GM21447 (cell line): ENCODE results near the gene JUP.

Source experiments
- ATAC-seq: cut with Tn5 transposase; IDR thresholded peaks from one replicate; pipeline ENCODE4 v1.9.1; 2021; ENCODE audit not compliant: unreplicated experiment

The JUP gene

GRCh38 chr17:41760878-41761277 is 25.6 kb downstream of the JUP start:
- ATAC-seq: no peak

- ATAC-seq: no peak
Measured at GRCh38 chr17:41758601-41759000, 27.9 kb downstream of the JUP start.

DNA sequence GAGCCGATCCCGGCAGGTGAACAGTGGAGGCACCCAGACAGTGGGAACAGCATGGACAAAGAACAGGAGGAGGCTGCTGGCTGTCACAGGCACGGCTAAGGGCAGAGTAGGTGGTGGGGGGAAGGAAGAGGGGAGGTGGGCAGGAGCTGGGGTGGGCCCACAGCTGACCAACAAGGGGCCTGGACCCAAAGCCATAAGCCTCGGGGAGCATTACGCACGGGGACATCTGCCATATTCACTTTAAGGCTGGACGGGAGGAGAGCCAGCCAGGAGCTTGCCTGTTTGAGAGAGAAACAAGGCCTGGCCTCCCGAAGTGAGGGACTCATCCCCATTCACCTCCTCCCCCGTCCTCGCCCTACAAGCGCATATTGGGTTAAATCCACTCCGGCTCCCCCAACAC is 32.4 kb downstream of the JUP start:
- ATAC-seq: no peak

GRCh38 chr17:41751288-41751687 is 35.2 kb downstream of the JUP start:
- no peak for ATAC-seq

GRCh38 chr17:41750862-41751261 is 35.6 kb downstream of the JUP start:
- ATAC-seq: no peak

- no peak for ATAC-seq
Measured at GRCh38 chr17:41748275-41748674, 38.2 kb downstream of the JUP start.

GRCh38 chr17:41741709-41742108 is 44.8 kb downstream of the JUP start:
- ATAC-seq: no peak

GRCh38 chr17:41740506-41740905 is 46.0 kb downstream of the JUP start:
- ATAC-seq: no peak

DNA sequence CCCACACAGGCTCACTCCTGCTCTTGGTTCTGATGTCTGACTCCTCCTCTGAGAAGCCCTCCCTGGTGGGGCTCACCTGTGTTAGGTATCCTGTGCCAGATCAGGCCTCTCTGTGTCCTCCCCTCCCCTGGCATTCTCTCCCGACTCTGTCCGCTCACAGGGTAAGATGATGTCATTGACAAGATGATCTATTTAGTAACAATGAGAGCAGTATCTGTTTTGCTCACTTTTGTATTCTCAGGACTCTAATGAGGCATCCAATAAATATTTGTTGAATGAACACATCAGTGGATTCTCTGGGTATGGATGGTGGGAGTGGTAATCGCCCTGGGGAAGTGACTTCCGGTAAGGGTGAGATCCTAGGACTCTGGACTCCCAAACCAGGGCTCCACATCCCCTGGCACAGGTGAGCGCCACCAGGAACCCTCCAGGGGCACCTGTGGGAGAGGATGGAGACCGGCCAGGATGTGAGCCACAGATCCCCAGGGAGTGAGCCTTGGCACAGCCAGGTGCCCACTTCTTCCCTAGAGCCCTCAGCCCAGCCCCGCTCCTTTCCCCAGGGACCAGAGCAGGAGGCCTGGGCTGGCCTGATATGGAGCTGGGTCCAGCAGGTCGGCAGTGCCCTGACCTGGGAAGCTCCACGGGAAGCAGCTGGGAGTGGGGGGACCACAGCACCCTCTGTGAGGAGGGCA is 46.7 kb downstream of the JUP start:
- no peak for ATAC-seq

GRCh38 chr17:41738801-41739112 is 47.8 kb downstream of the JUP start:
- no peak for ATAC-seq

DNA sequence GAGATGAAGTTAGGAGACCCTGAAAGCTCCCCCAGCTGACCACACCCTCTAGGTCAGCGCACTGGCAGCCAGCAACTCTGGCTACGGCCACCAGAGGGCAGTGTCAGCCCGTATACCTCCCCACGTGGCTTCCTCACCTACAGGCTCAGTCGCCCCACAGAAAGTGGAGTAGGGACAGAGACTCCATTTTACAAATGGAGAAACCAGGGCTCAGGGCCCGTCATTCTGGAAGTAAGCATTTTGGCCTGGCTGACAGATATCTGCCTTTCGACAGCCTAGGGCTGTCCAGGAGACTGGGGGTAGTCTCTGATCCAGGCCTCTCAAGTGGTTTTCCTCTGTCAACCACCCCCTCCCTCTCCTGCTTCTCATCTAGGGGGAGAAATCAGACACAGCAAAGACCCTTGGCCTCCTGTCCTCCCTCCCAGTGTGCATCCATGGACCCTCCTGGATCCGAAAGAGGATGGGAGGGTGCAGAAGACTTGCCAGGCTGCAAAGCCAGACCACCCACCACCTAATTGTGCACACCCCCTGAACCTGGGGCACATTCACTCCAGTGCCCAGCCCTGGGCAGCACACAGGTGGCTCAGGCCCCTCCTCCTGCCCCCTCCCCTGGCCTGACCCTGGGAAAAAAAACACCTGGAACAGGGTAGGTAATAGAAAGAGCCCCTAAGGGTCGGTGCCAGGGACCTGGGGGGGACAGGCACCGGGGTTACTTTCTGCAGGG is 48.3 kb downstream of the JUP start:
- peak; percentile 65 for ATAC-seq

GRCh38 chr17:41737680-41738023 is 48.9 kb downstream of the JUP start:
- no peak for ATAC-seq

- ATAC-seq: no peak
Measured at GRCh38 chr17:41736983-41737679, 49.4 kb downstream of the JUP start.

DNA sequence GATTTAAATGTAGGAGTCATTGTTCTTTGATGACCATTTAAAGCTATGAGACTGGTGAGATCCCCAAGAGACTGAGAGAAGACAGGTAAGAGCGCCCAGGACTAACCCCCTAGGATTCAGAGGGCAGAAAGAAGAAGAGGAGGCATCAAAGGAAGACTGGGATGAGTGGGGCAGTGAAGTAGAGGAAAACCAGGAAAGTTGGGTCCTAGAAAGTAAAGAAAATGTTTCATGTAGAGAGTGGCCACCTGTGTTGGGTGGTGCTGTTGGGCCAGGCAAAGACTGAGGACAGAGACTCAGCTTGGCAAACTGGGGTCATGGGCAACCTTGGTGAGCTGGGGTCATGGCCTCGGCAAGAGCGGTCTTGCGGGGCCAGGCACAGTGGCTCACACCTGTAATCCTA is 50.8 kb downstream of the JUP start:
- ATAC-seq: no peak

- ATAC-seq: no peak
Measured at GRCh38 chr17:41734949-41735313, 51.6 kb downstream of the JUP start.

DNA sequence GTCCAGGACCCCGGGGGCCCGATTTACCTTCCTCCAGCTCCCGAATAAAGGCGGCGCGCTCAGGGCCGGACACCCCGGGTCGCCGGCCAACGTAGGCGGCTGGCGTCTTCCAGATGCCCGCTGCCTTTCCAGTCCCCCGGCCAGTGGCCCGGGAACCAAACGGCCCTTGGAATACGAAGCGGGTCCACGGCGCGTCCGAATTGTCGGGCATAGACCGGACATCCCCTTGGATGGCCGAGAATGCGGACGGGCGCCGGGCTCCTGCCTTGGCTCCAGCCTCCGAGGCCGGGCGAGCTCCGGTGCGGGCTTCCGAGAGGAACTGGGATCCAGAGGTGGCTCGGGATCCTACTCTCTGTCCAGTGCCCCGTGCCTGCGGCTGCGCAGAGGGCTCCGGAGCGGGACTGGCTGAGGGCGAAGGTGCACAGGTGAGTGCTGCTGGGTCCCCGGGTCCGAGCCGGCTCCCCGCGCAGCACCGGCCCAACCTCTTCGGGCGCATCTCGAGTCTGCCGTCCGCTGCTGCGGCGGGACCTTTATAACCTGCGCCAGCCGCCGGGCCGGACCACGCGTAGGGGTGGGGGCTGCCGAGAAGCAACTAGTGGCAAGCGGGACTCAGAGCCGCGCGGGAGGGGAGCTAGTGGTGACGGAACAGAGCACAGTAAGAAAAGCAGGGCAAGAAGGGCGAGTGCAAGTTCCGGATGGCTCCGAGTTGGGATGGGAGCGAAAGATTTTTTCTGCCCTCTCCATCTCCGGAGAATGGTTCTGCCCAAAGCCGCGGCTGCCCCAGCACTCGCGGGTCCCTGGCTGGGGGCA is 52.2 kb downstream of the JUP start, which contains the start of gene HAP1:
HAP1 (minus strand) TSS at position 505 of the 810 bp plus-strand sequence; CDS start at position 496, 9 bp downstream.
- no peak for ATAC-seq

GRCh38 chr17:41733348-41734138 is 53.0 kb downstream of the JUP start:
- ATAC-seq: no peak

DNA sequence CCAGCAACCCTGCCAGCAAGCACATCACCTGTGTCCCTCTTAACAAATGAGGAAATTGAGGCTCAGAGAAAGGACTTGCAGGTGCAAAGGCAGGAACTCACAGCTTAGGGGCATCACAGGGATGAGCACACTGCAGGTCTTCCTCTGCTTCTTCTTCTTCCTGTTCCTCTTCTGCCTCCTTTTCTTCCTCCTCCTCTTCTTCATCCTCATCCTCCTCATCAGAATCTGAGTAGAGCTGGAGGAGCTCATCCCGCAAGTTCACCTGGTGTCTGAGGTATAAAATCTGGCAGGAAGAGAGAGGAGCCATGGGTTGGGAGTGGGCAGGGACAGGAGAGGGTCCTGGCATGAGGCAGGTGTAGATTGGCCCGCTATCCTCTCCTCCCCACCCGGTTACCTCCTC is 54.7 kb downstream of the JUP start:
- ATAC-seq: no peak

DNA sequence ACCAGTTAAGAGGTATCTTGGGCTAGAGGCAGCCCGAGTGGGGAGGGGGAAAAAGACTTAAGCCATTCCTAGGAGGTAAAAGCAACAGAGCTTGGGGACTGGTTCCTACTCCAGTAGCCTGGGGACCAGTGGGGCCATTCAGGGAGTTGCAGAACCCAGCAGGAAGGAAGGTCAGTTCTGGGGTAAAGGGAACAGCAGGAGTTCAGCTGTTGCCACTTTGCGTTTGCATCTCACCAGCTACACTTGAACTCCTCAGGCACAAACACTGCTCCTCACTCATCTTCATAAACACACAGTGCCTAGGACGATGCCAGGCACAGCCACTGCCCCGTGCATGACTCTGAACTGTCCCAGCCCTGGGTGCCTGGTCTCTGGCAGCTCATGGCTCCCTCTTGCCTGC is 56.0 kb downstream of the JUP start:
- ATAC-seq: no peak

DNA sequence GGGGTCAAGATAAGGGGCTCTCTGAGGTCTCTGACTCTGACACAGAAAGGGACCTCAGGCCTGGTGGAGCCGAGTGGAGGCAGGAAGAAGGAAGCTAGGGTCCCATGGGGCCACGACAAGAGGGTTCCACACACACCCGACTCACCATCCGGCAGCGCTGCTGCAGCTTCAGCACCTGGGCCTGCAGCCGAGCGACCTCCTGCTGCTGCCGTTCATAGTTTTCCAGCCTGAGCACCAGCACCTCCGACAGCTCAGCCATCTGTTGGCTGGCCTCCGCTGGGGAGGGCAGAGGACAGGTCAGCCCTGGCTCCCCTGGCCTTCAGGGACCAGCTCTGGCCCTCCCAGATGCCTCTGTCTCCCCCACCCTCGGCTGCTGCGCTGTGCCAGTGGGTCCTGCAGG is 58.5 kb downstream of the JUP start:
- no peak for ATAC-seq

GRCh38 chr17:41725134-41725533 is 61.4 kb downstream of the JUP start:
- ATAC-seq: no peak
